Measurements from ENCODE around the gene LSM11.

LSM11 gene

GRCh38 chr5:157734436-157734835, 9.1 kb upstream of the LSM11 start:
- DNase-seq (ENCODE audit: low read depth) = no peak

DNA sequence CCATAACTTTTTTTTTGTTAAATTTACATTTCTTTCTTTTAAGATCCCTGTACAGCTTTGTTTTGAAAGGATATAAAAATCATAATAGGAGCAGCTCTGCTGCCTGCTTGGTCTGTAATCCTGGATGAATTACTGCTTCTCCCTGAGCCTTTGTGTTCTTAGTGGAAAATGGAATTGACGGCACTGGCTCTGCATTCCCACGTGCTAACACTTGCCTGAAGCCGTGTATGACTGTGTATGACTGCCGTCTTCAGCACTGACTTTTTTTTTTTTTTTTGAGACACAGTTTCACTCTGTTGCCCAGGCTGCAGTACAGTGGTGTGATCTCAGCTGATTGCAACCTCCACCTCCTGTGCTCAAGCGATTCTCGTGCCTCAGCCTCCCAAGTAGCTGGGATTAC, 7.5 kb upstream of the LSM11 start:
- no peak for DNase-seq (ENCODE audit: low read depth)

- no peak for DNase-seq (ENCODE audit: low read depth)
These were observed 3.9 kb upstream of the LSM11 start for GRCh38 chr5:157739388-157740228.

GRCh38 chr5:157740229-157740610, 3.3 kb upstream of the LSM11 start:
- DNase-seq (ENCODE audit: low read depth) = no peak

GRCh38 chr5:157741131-157741530, 2.4 kb upstream of the LSM11 start:
- no peak for DNase-seq (ENCODE audit: low read depth)

GRCh38 chr5:157744051-157745011, 819 bp downstream of the LSM11 start:
- peak; percentile 14 for DNase-seq (ENCODE audit: low read depth)

GRCh38 chr5:157745041-157745456, 1.5 kb downstream of the LSM11 start:
- DNase-seq (ENCODE audit: low read depth) = no peak

GRCh38 chr5:157747173-157747740, 3.7 kb downstream of the LSM11 start:
- DNase-seq (ENCODE audit: low read depth) = no peak

- DNase-seq (ENCODE audit: low read depth) = no peak
These were observed 4.5 kb downstream of the LSM11 start for GRCh38 chr5:157747766-157748700.

- DNase-seq (ENCODE audit: low read depth) = no peak
These were observed 5.4 kb downstream of the LSM11 start for GRCh38 chr5:157748760-157749461.

DNA sequence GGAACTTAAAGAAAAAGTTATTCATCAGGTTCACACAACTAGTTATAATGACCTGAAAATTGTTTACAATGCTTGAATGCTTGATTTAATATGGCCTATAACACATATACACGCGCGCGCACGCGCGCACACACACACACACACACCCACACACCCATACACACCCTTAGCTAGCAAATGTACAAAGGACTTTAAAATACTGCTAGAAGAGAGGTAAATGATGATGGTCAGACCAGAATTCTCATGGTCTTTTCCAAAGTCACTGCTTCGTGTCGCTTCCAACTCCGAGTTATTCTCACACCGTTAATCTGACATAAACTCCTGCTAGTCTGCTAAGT, 5.9 kb downstream of the LSM11 start:
- DNase-seq (ENCODE audit: low read depth) = no peak

DNA sequence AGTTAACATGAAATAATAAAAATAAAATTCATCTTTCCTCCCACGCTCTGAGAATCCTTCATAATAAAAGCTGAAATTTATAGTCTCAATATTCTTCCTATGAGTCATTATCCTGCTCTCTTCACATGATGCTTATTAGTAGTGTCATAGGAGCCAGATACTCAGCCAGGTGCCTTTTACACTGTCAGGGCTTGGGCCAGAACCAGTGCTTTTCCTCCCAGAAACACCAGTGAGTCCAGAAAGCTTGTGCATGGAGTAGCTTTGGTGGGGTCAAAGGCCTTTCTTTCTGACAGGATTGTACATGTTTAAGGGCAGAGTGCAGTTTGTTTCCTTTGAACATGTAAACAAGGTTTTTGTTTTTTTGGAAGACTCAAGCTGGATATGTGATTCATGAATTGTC, 6.8 kb downstream of the LSM11 start:
- no peak for DNase-seq (ENCODE audit: low read depth)

DNA sequence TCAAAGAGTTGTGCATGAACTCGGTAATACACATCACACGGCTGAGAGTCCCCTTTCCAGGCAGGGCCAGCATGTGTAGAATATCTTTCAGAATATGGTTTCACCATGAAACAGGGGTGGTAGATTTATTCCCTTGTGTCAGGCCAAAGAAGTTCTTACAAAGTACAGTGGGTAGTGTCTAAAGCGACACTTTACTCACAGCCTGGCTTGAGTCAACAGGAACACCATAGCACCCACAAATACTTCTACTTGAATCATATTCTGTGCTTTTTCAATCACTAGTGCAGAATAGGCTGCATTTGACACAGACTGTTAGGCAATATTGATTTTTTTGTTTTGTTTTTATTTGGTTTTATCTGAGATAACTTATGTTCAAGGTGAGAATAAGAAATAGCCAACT, 12.6 kb downstream of the LSM11 start:
- DNase-seq (ENCODE audit: low read depth) = no peak

DNA sequence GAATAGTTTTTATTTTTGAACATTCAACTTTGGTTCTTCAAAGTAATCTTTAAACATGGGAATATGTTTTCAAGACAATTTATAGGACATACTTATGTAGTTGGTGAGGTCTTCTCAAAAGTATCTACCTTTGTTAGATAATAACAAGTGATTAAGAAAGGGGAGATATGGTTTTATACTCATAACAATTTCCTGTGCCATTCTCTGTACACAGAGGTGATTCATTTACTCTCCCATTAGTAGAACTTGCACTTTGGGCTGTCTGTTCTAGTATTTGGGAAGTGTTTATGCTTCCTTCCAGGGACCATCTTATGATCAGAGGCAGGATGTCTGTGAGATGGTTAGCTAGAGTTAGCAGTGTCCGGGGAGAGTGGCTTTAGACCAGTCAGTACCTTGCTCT, 15.2 kb downstream of the LSM11 start:
- no peak for DNase-seq (ENCODE audit: low read depth)

DNA sequence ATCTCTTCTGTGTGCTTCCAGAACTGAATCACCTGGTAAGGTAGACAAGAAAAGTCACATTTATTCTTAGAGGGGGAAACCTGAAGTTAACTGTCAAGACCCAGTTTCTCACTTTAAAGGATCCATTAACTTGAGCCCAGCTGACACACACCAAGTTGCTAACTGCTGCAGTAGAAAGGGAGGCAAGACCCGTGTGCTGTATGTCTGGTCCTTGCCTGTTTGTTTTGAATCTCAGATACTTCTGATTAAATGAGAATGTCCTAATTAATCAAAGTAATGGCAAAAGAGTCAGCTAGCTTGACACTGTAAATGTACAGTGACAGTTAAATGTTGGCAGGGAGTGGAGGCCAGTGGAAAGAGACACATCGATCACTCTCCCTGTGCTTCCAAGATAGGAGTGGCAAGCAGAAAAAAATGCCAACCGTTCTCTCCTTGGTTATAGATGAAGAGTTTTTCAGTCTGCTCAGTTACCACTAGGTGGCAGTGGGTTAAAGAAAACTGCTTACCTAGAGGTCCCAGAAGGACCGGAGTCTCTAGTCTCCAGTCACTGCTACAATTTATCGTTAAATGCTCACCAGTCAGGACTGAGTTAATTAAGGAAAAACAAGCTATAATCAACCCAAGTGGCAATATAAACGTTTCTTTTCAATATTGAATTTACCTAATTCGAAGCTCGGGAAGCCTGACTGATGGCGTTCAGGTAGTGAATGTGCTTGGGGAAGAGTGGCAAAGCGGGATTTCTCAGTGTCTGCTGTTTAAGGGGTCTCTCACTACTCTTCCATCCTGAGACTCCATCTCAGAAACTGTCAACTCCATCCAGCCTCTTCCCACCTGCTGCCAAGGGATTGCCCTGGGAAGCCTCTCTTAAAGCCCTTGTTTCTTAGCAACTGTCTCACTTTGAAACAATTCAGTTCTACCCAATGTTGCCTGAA, 18.4 kb downstream of the LSM11 start:
- no peak for DNase-seq (ENCODE audit: low read depth)

DNA sequence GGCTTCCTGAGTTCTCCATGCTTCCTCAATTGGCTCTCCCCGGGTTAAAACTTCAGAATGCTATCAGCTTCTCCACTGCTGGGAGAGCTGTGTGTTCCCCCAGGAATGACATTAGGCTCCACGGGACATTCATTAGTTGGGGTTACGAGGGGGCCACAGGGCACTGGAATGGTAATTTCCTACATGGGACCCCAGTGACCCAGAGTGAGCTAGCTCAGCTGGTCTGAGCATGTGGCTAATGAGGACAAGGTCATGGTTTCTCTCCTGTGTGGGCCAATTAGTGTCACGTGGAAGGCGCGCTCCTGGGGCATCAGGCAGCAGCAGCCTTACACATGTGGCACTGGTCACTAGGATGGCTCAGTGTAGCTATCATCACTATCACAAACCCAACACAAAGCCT, 21.0 kb downstream of the LSM11 start:
- no peak for DNase-seq (ENCODE audit: low read depth)

- DNase-seq (ENCODE audit: low read depth) = no peak
These were observed 22.9 kb downstream of the LSM11 start for GRCh38 chr5:157766442-157766841.

DNA sequence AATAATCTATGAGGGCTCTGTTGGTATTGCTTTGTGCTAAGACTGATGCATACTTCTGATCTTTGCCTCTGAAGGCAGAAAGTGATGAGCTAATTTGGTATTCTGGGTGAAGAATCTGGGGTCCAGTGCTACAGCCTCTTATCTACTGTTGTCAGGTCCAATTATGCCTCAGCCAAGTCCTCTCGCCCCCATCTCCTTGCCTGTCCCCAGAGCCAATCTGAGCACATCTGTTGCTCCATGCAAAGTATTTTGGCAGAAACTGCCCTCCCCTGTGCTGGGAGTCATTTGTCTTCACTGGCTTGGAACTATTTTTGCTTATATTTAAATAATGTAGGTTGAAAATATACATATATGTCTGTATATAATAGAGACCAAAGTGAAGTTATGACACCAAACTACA, 23.4 kb downstream of the LSM11 start:
- DNase-seq (ENCODE audit: low read depth) = no peak

GRCh38 chr5:157767689-157768088, 24.2 kb downstream of the LSM11 start:
- no peak for DNase-seq (ENCODE audit: low read depth)

GRCh38 chr5:157770665-157771064, 27.2 kb downstream of the LSM11 start:
- DNase-seq (ENCODE audit: low read depth) = no peak
